AG04450 (cell line): Measurements from ENCODE around the gene ERO1B. TPM values are rescaled to one million over a fixed set of nuclear protein-coding genes. Genes with fewer than 3 reads are reported as not detected.

Experiments used
- CTCF ChIA-PET: fragments of 300-600, 350-600 bp; formaldehyde crosslinking; extraction: SDS; loops from one replicate; lab custom pipeline; 2022; ENCODE audit warnings: antibody characterized with exemption, inconsistent platforms; lab: Charles Lee
- POLR2A ChIA-PET: fragments of 350-600 bp; formaldehyde crosslinking; extraction: SDS; loops from one replicate; lab custom pipeline; 2021; ENCODE audit warnings: antibody characterized with exemption, inconsistent platforms; lab: Yijun Ruan, JAX
- DNase-seq: peaks from one replicate; pipeline ENCODE4 v3.0.0-alpha.2; 2011; ENCODE audit warnings: low read depth, low spot score
- H3K27ac ChIP-seq: one replicate; pipeline ENCODE4 v1.5.1; 2012; ENCODE audit warnings: low read depth, low read length, control low read depth
- H3K27me3 ChIP-seq: one replicate; pipeline ENCODE4 v1.6.0; 2012; ENCODE audit warnings: low read length; ENCODE audit not compliant: control insufficient read depth, insufficient read depth
- H3K4me3 ChIP-seq: 2 replicates; pipeline ENCODE4 v1.5.1; 2011; ENCODE audit warnings: mild to moderate bottlenecking, low read depth, low read length, control low read depth
- H3K9me3 ChIP-seq: 2 replicates; pipeline ENCODE4 v1.5.1; 2012; ENCODE audit warnings: low read length; ENCODE audit not compliant: control insufficient read depth, insufficient read depth
- polyA plus RNA-seq: library from polyadenylated mRNA; depleted of rRNA; stranded (reverse); fragments of >200 nt; gene quantifications from 2 replicates; pipeline ENCODE4 v1.2.3, GENCODE V29; 2011
- TF ChIP-seq, protein P1 (sequence below): IDR thresholded peaks from 2 replicates; pipeline ENCODE4 v1.5.1; 2011; ENCODE audit warnings: low read depth, low read length, control low read depth, inconsistent platforms

ERO1B gene
- polyA plus RNA-seq, 1 experiment: 2.2 TPM

GRCh38 chr1:236322566-236323409 lies 41.0 kb upstream of the ERO1B start:
- no peak for DNase-seq
- CTCF ChIA-PET: no interaction called here
- POLR2A ChIA-PET: no interaction called here

DNA sequence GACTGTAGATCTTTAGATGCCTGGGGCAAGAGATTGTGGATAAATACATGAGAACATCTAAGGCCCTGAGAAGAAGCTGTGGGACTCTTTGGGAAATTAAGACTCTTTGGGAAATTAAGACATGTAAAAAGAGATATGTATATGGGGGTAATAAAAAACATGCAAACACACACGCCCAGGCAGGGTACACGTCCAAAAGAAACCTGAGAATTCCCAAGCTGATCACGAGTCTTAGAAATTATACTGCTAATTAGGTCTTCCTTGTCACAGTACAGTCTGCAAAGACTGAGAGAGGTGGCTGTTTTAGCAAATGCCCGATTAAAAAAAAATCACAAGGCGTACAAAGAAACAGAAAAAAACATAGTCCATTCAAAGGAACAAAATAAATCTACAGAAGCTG lies 39.3 kb upstream of the ERO1B start:
- DNase-seq: no peak
- ChIA-PET POLR2A (no interaction called here), CTCF (no interaction called here)
- TF ChIP-seq, protein P1, sequence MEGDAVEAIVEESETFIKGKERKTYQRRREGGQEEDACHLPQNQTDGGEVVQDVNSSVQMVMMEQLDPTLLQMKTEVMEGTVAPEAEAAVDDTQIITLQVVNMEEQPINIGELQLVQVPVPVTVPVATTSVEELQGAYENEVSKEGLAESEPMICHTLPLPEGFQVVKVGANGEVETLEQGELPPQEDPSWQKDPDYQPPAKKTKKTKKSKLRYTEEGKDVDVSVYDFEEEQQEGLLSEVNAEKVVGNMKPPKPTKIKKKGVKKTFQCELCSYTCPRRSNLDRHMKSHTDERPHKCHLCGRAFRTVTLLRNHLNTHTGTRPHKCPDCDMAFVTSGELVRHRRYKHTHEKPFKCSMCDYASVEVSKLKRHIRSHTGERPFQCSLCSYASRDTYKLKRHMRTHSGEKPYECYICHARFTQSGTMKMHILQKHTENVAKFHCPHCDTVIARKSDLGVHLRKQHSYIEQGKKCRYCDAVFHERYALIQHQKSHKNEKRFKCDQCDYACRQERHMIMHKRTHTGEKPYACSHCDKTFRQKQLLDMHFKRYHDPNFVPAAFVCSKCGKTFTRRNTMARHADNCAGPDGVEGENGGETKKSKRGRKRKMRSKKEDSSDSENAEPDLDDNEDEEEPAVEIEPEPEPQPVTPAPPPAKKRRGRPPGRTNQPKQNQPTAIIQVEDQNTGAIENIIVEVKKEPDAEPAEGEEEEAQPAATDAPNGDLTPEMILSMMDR: no peak
- H3K27ac ChIP-seq: no peak overlapping the region
- H3K9me3 ChIP-seq: no peaks in the 10 kb centered on the region
- no peak overlapping the region for H3K4me3 ChIP-seq
- no peaks in the 10 kb centered on the region for H3K27me3 ChIP-seq

More at GRCh38 chr1:236322566-236323409, 41.0 kb upstream of the ERO1B start:
- Histone ChIP-seq H3K27me3 (no peaks in the 10 kb centered on the region), H3K9me3 (no peaks in the 10 kb centered on the region), H3K4me3 (no peak overlapping the region), H3K27ac (no peak overlapping the region)
- TF ChIP-seq, protein P1: no peak

- H3K27me3 ChIP-seq: no peaks in the 10 kb centered on the region
- POLR2A ChIA-PET: interaction anchor here (0.6 kb wide), 1 partner anchor 9 kb away, joined by 3 read pairs; no protein-coding TSS in a partner anchor
- DNase-seq: no peak
- H3K27ac ChIP-seq: no peak overlapping the region
- CTCF ChIA-PET: no interaction called here
- TF ChIP-seq, protein P1: no peak
- H3K4me3 ChIP-seq: no peak overlapping the region
- no peaks in the 10 kb centered on the region for H3K9me3 ChIP-seq
Measured at GRCh38 chr1:236320671-236321070, 38.9 kb upstream of the ERO1B start.

DNA sequence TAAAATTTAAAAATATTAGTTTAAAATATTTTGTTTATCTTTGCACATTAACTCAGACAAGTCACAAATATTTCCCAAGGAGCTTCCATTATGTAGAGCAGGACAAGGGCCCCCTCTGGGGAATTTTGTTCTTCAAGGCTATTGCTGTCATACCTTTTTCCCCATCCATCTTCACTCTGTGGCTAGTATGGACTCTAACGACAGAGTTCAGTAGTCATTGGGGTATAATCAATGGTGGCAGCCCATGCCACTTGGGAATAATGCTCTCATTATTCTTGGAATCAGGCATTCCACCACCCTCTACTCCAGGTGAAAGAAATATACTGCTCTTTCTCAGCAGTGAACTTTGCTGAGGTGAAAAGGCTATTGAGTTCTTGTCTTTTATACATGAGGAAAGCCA lies 38.5 kb upstream of the ERO1B start:
- POLR2A ChIA-PET: interaction anchor here (0.6 kb wide), 1 partner anchor 9 kb away, joined by 3 read pairs; no protein-coding TSS in a partner anchor
- no peak overlapping the region for H3K4me3 ChIP-seq
- H3K27me3 ChIP-seq: no peaks in the 10 kb centered on the region
- H3K27ac ChIP-seq: no peak overlapping the region
- CTCF ChIA-PET: no interaction called here
- no peaks in the 10 kb centered on the region for H3K9me3 ChIP-seq
- TF ChIP-seq, protein P1: no peak
- DNase-seq: no peak

DNA sequence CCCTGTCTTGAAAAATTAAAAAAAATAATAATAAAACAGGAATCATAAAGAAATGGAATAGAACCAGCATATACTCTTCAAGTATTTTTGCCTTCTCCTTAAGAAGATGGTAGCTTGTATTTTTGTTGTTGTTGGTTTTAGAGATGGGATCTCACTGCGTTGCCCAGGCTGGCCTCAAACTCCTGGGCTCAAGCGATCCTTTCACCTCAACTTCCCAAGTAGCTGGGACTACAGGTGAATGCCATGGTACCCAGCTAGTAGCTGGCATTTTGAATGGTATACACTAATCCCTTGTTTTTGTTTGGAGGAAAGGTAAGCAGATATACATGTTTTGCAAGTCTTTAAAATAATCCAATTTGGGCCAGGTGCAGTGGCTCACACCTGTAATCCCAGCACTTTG lies 34.7 kb upstream of the ERO1B start:
- CTCF ChIA-PET: no interaction called here
- TF ChIP-seq, protein P1: no peak
- no peak for DNase-seq
- H3K9me3 ChIP-seq: no peaks in the 10 kb centered on the region
- no peak overlapping the region for H3K4me3 ChIP-seq
- POLR2A ChIA-PET: no interaction called here
- no peak overlapping the region for H3K27ac ChIP-seq
- H3K27me3 ChIP-seq: no peaks in the 10 kb centered on the region
